GM19025 (cell line): Measurements from ENCODE around the gene ENTR1.

Source experiments
- ATAC-seq: cut with Tn5 transposase; IDR thresholded peaks from one replicate; pipeline ENCODE4 v1.9.1; 2021; ENCODE audit warnings: mild to moderate bottlenecking, low read depth, moderate library complexity; ENCODE audit not compliant: unreplicated experiment

Gene ENTR1

DNA sequence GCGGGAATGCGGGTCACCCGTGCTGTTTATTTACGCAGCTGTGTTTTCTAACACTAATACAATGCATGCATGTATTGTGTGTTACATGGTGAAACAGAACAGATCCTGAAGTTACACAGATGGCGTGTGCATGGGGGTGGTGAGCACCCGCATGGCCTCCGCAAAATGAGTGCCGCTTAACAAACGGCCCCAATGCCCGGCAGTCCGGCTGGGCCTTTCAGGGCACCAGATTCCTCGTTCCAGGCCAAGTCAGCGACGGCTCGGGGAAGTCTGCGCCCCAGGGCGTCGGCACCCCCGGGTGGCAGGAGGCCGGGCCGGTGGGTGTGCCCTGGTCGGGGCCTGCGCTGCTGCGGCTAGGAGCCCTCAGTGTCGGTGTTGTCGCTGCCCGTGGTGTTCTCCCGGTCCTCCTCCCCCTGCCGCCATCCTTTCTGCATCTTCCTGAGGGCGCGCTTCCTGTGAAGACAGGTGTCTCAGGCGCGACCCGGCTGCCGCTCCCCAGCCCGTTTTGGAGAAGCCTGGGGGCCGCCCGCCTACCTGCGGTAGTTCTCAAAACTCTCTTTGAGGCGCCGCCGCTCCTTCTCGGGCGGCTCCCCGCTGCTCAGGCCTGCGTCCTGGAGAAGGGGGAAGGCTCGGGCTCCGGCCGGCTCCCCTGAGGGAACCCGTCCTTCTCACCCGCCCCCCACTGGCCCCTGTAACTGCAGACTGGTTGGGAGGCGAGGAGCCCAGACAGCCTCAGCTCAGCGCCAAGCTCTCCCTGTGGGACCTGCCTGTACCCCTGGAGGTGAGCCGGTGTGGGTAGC, 46.3 kb downstream of the ENTR1 start:
- no peak for ATAC-seq

DNA sequence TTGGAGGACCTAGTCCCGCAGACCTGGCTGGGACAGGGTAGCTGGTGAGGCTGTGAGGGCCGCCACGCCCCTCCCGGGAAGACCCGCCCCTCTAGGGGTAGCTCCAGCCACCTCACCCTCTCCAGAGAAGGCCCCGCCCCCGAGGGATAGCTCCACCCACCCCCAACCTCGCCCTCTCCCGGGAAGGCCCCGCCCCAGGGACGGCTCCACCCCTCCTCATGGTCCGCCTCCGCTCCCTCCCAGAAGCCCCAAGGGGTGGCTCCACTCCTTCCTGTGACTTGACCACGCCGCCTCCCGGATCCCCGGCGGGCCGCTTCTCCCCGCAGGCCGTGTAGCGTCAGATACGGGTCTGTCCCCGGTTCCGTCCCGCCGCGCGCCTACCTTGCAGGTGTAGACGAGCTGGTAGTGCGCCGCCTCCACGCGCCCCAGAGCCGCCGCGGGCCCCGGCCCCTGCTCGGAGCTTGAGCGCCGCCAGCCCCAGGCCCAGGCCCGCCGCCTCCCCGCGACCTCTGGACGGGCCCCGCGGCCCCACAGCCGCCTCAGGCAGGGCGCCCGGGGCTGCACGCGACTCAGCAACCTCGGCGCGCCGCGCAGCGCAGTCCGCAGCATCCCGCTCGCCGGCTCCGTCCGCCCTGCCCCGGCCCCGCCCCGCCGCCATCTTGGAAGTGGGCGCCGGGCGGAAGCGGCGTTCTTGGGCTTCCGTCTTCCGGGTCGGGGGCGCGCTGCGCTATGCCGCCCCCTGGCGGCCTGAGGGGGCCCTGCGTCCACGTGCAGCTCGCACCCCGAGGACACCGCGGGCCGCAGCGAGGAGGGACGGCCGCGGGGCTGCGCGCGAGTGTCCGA, 47.1 kb downstream of the ENTR1 start, which contains the start of gene DNLZ:
TSS of gene DNLZ (minus strand) at position 639 of the 843 bp plus-strand sequence. CDS start at position 609, 30 bp downstream.
- ATAC-seq: peak; percentile 77

DNA sequence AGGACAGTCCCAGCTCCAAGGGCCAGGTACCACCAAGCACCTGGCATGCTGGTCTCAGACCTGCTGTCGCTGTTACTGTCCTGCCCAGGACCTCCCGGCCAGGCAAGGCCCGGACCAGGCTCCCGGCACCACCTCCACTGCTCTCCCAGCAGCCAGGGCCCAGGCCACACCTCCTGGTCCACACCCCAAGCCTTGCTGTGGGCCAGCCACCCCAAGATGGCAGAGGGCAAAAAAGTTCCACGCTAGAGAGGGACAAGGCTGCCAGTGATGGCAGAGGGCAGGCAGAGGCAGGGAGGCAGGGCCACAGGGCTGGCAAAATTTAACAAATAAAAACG, 48.0 kb downstream of the ENTR1 start:
- no peak for ATAC-seq

DNA sequence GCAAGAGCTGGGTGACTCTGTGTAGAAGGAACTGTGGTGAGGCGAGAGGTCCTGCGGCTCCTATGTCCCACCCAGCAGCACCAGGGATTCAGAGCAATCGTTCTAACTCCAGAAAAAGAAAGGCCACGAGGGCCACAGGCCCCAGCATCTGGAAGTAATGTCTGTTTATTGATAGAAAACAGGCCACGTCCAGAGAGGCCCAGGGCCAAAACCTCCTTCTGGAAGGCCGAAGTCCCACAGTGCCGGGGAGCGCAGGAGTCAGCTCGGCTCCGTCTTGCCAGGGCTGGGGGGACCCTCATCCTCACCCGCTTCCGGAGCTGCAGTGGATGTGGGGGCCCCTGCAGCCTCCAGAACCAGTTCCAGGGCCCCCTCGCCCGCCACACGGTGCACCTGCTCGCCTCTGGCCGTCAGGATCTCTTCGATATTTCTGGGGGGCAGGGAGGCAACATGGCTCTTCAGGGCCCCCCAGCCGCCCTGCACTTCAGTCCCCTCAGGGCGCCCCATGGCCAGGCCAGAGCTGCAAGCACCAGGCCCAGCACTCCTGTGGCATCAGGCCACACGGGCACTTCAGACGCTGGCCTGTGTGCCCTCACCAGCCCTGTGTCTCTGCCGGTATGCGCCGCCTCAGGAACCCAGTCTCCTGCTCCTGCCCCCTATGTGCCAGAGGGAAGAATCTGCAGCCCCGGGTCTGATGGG, 48.5 kb downstream of the ENTR1 start:
- ATAC-seq: no peak

DNA sequence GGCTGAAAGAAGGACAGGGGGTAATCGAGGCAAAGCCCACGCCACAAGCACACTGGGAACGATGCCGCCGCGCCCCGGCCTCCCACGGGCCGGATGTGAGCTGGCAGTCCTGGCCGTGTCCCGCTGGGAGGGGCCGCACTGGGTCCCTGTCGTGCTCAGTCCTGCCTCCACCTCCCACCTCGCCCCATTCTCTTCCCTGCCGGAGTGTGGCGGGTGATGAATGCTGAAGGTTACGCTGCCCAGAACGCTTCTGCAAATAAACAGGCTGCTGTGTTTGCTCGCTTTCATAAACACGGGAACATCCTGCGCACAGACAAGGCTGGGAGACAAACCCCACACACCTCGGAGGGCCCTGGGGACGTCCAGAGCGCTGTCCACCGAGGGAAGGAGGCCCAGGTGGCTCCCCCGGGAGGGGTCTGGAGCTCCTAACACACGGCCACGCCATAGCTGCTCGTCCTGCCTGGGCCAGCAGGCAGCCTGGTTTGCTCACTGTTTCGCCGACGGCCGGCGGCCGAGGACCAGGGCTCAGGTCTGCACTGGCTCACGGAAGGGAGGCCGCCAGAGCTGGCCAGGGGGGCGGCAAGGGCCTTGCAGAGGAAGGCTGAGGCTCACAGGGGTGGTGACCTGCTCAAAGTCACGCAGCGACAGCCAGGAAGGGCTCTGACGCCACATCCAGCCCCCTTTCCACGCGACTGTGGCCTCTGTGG, 49.2 kb downstream of the ENTR1 start:
- ATAC-seq: no peak

DNA sequence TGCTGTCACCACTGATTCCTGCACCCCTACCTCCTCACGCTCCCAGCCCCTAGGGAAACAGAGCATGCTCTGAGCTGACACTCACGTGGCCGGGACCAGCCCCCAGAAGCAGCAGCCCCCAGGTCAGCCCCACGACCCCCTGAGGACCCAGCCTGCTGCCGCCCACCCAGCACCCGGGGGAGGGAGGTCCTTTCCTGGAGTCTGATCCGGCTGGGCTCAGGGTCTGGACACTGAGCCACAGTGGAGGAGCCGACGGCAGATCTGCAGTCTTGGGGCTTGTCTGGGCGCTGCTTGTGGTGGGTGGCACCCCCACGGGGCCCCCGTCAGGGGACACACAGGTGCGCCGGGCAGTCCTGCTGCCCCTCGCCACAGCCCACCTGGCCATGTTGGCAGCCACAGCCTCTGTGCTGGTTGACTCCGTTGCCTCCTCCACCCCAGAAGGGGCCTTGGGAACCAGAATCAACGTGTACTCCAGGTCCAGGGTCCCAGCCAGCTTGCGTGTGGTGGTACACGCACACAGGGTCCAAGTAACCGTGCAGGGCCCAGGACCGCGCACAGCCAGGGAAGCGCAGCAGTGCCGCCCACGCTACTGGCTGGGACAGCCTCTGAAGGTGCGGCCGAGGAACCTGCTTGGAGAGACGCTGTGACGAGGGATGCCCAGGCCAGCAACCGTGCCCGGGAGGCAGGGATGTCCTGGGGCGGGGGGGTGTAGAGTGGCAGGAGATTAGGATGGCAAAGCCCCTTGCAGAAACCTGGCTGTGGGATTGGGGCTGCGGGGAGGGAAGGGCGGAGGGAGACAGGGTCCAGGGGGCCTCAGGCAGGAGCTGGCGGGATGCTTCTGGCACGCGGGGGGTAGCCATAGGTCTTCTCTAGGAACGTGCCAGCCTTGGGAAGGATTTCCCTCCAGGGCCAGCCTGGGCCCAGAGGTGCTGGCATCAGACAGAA, 50.4 kb downstream of the ENTR1 start:
- ATAC-seq: no peak

DNA sequence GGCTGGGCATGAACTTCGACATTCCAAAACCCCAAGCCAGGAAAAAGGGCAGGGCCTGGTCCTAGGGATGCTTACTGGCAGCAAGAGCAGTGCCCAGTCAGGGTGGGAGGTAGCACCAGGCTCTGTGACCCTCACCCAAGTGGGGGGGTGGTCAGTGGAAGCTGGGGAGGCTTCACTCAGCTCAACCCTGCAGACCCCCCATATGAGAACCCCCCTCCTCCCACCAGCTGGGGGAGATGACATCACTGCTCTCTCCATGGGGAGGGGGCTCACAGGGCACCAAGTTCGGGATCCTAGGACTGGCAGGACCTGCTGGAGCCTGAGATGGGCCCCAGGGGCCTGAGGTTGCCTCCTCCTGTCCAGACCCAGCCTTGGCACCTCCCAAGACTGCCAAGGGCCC, 51.5 kb downstream of the ENTR1 start:
- ATAC-seq: no peak

DNA sequence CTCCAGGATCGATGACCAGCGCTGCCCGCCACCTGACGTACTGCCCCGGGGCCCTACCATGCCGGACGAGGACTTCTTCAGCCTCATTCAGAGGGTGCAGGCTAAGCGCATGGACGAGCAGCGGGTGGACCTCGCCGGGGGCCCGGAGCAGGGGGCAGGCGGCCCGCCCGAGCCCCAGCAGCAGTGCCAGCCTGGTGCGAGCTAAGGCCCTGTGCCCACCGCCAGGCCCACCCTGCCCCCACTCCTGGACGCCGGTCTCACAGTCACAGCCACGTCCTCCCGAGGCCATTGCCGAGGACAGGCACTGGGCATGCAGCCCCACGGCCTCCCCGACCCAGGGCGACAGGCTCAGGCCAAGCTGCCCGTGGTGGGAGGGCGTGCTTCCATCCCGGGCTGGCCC, 52.4 kb downstream of the ENTR1 start:
- ATAC-seq: no peak

DNA sequence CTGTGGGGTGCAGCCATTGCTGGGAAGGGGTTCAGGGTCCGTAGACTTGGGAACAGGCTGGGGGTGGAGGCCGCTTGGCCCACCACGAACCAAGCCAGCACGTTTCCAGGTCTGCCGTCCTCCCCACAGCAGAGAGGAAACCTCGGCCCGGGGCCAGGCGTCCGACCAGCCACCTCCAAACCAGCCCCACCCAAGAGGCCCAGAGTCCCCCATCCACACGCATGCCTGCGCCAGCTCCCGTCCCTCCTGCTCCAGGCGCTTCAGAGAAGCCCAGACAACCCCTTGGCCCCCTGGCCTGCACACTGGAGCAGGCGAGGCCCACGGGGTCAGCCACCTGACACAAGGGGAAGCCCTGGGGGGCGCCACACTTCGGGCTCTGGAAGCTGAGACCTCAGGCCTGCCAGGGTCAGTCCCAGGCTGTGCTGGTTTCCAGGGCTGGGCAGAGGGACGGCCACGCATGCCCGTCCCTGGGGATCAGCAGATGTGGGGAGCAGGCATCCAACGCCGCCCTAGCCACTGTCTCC, 53.1 kb downstream of the ENTR1 start:
- ATAC-seq: no peak

DNA sequence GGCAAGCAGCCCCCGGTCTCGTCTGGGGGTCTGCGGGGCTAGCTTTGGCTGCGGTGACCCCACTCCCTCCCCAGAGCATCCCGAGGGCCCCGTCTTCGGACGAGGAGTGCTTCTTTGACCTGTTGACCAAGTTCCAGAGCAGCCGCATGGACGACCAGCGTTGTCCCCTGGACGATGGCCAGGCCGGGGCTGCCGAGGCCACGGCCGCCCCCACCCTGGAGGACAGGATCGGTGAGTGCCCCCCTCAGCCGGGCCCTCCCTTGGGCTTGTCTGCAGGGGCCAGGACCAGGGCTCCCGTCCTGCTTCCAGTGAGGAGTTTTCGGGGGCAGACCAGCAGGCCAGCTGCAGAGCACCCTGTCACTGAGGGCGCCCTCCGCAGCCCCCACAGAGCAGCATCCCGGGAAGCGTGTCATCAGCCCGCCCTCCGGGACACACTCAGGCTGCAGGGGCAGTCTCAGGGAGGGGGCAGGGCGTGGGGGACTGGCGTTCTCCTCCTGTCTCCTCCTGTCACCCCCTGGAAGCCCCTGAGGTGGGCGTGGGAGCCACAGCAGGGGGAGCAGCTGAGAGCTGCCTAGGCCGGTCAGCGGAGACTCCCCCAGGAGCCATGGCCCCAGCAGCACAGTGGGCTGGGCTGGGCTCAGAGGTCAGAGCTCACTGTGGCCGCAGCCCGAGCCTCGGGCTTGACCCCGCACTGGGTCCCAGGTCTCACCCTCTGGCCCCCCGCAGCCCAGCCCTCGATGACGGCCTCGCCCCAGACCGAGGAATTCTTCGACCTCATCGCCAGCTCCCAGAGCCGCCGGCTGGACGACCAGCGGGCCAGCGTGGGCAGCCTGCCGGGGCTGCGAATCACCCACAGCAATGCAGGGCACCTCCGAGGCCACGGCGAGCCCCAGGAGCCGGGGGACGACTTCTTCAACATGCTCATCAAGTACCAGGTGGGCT, 54.5 kb downstream of the ENTR1 start:
- no peak for ATAC-seq

DNA sequence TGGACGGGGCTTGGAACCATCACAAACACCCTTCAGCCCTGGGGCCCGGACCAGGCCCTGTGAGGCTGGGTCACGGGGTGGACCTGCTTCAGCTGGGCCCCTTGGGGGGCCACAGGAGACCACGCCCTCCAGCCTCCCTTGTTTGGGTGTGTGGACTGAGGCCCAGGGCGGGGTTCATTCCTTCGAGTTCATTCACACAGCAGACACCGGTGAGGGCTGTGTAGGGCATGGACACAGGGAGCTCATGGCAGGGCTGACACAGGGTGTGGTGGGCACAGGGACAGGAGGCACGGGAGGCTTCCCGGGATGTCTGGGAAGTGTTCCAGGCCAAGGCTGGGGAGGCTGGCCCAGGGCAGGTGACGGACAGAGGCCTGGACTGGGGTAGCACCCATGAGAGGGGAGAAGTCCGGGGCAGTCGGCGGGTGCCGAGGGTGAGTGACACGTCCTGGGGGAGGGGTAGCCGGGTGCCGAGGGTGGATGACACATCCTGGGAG, 55.8 kb downstream of the ENTR1 start:
- ATAC-seq: no peak

DNA sequence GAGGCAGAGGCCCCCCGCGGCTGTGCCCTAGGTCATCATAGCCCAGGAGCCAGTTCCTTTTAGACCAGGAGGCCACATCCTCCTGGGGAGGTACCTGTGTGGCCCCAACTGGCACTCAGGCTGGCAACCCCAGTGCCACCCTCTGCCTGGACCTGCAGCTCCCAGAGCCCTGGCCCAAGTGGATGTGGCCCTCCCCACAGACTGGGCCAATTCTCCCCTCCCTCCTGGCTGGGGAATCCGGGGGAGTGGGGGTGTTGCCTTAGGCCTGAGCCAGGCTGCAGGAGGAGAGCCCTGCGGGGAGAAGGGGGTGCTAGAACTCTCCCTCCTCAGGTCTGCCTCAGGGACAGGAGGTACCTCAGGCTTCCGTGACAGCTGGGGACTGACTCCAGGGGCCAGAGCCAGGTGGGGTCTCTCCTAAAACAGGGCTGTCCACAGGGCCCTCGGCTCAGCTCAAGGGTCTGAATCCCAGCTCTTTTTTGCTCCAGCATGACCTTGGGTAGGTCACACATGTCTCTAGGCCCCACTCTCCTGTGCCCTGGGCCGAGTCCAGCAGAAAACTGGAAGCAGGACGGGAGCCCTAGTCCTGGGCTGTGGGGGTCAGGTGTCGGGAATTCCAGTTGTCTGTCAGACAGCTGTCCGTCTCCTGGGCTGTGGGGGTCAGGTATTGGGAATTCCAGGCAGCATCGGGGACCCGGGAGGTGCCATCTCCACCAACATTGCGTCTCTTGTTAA, 56.5 kb downstream of the ENTR1 start:
- no peak for ATAC-seq

DNA sequence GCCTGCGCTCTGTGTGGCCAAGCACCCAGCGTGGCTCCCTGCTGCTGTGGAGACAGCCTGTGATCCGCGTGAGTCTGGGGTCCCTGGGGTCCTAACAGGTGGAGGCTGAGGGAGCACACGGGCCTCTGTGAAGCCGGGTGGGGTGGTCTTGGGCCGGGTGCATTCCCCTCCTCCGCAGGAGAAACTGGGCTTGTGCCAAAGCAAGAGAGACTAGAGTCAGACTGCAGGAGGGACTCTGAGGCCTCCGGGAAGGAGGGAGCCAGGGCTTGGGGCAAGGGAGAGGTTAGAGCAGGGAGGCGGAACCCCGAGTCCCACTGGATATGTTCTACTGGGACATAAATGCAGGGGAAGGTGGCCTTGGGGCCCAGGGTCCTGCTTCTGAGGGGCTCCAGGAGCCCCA, 57.3 kb downstream of the ENTR1 start:
- no peak for ATAC-seq

DNA sequence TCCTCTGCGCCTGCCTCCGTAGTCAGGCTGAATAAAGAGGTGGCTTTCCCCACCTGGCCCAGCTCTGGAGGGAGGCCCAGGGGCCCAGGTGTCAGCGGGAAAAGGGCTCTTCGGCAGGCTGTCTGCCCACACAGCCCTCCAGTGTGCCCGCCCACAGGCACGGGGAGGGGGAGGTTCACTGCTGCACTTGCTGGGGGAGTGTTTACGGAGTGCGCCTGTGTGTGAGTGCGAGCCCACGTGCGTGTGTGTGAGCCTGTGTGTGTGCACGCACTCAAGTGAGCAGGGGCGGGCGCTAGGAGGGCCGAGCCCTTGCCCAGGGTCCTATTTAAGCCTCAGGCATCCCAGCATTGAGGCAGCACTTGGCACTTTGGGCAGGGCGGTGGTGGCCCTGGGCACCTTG, 57.7 kb downstream of the ENTR1 start:
- ATAC-seq: no peak
